ENCODE data around the gene TMEM106B. TPM values are rescaled to one million over a fixed set of nuclear protein-coding genes. Genes with fewer than 3 reads are reported as not detected.

Gene TMEM106B
- total RNA-seq, 1 experiment from 2014 or later = 37.1 TPM

DNA sequence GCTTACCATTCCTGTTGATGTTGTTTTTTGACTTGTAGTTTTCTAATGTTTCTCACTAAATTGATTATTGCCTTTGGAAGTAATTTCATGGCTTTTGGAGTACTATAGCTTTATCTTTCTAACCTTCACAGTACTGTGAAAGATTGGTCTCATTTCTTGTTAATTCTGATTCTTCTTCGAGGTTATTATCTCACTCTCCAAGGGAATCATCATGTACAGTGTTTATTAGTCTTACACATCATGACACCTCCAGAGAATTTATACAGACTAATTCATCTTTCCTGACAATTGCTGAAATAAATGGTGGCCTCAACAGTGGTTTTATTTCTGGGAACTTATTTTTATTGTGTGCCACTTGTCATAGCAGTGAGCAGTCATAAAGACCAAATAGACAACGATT lies 37.4 kb upstream of the TMEM106B start:
- POLR2A ChIA-PET (ENCODE audit: low non-redundant PET) = no interaction called here
- H3K36me3 ChIP-seq (ENCODE audit: insufficient read depth, low read length, poor library complexity, severe bottlenecking) = no peaks in the 10 kb centered on the region
- CTCF ChIA-PET = no interaction called here
- intact Hi-C loops (cut with micrococcal nuclease; ENCODE audit: unreplicated experiment) = no loop called here
- no peaks in the 10 kb centered on the region for H3K27me3 ChIP-seq (replicated peaks; ENCODE audit: insufficient read depth, low read depth, low read length, poor library complexity)
- H3K4me1 ChIP-seq (ENCODE audit: insufficient read depth, low read length, poor library complexity, severe bottlenecking) = no peaks in the 10 kb centered on the region
- H3K4me3 ChIP-seq (ENCODE audit: low read depth, low read length, poor library complexity, severe bottlenecking) = no peak overlapping the region
- TF ChIP-seq EZH2 (IDR thresholded peaks at IDR 0.05; ENCODE audit: borderline replicate concordance, low read depth, low read length, poor library complexity, severe bottlenecking) = no peak
- TF ChIP-seq CTCF (conservative IDR thresholded peaks at IDR 0.05; ENCODE audit: low read depth, low read length) = no peak
- no peak overlapping the region for H3K27ac ChIP-seq (ENCODE audit: low read depth, low read length, poor library complexity, severe bottlenecking)
- no TSS peak for BruUV-seq (replicated peaks)
- DNase-seq (ENCODE audit: low spot score) = no peak
- no peaks in the 10 kb centered on the region for H3K9me3 ChIP-seq (ENCODE audit: low read depth, low read length, poor library complexity, severe bottlenecking)

- Histone ChIP-seq H3K27ac (ENCODE audit: low read depth, low read length, poor library complexity, severe bottlenecking) (no peak overlapping the region), H3K9me3 (ENCODE audit: low read depth, low read length, poor library complexity, severe bottlenecking) (no peaks in the 10 kb centered on the region), H3K4me3 (ENCODE audit: low read depth, low read length, poor library complexity, severe bottlenecking) (no peak overlapping the region), H3K27me3 (replicated peaks; ENCODE audit: insufficient read depth, low read depth, low read length, poor library complexity) (no peaks in the 10 kb centered on the region), H3K4me1 (ENCODE audit: insufficient read depth, low read length, poor library complexity, severe bottlenecking) (no peaks in the 10 kb centered on the region), H3K36me3 (ENCODE audit: insufficient read depth, low read length, poor library complexity, severe bottlenecking) (no peaks in the 10 kb centered on the region)
- intact Hi-C loops (cut with micrococcal nuclease; ENCODE audit: unreplicated experiment) = no loop called here
- BruUV-seq (replicated peaks) = no TSS peak
- CTCF ChIA-PET = no interaction called here
- POLR2A ChIA-PET (ENCODE audit: low non-redundant PET) = no interaction called here
- no peak for DNase-seq (ENCODE audit: low spot score)
- TF ChIP-seq CTCF (conservative IDR thresholded peaks at IDR 0.05; ENCODE audit: low read depth, low read length) = no peak
- TF ChIP-seq EZH2 (IDR thresholded peaks at IDR 0.05; ENCODE audit: borderline replicate concordance, low read depth, low read length, poor library complexity, severe bottlenecking) = no peak
Measured at GRCh38 chr7:12174931-12175330, 36.2 kb upstream of the TMEM106B start.

DNA sequence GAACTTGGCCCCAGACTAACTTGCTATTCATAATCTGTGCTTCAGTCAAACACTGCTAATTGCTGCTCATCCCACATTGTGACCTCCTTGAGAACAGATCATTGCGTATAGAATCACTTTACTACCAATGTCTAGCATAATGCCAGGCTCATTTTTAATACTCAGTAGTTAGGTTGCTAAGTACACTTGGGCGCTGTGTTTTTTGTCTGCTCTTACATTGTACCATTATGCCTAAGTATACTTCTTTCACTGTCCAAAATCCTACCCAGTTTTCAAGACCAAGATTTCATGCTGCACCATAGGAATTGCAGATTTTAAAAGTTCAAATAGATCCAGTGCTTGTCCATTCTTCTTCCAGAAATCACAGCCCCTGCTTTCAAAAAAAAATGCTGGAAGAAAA lies 32.8 kb upstream of the TMEM106B start:
- no peak overlapping the region for H3K27ac ChIP-seq (ENCODE audit: low read depth, low read length, poor library complexity, severe bottlenecking)
- no peaks in the 10 kb centered on the region for H3K27me3 ChIP-seq (replicated peaks; ENCODE audit: insufficient read depth, low read depth, low read length, poor library complexity)
- ChIA-PET CTCF (no interaction called here), POLR2A (ENCODE audit: low non-redundant PET) (no interaction called here)
- no peak for DNase-seq (ENCODE audit: low spot score)
- no peaks in the 10 kb centered on the region for H3K36me3 ChIP-seq (ENCODE audit: insufficient read depth, low read length, poor library complexity, severe bottlenecking)
- H3K4me1 ChIP-seq (ENCODE audit: insufficient read depth, low read length, poor library complexity, severe bottlenecking) = no peaks in the 10 kb centered on the region
- no TSS peak for BruUV-seq (replicated peaks)
- no peaks in the 10 kb centered on the region for H3K9me3 ChIP-seq (ENCODE audit: low read depth, low read length, poor library complexity, severe bottlenecking)
- TF ChIP-seq EZH2 (IDR thresholded peaks at IDR 0.05; ENCODE audit: borderline replicate concordance, low read depth, low read length, poor library complexity, severe bottlenecking) (no peak), CTCF (conservative IDR thresholded peaks at IDR 0.05; ENCODE audit: low read depth, low read length) (no peak)
- intact Hi-C loops (cut with micrococcal nuclease; ENCODE audit: unreplicated experiment) = no loop called here
- no peak overlapping the region for H3K4me3 ChIP-seq (ENCODE audit: low read depth, low read length, poor library complexity, severe bottlenecking)

Data from A673 (cell line).